ENCODE data around the gene XXYLT1. TPM values are rescaled to one million over a fixed set of nuclear protein-coding genes. Genes with fewer than 3 reads are reported as not detected.

XXYLT1 gene
- total and polyA plus RNA-seq, 2 of the 8 experiments (the other 6 are each of a cell fraction or from before 2014, with no cell fraction given): 18.9 to 23.8 TPM

- TF ChIP-seq CTBP2 (IDR thresholded peaks at IDR 0.05; ENCODE audit: borderline replicate concordance, insufficient read depth, insufficient read length, low read length): no peak
Observed at GRCh38 chr3:195019335-195019734, 251.6 kb downstream of the XXYLT1 start (continued).

Small RNAs within 50 kb of the gene (microRNA-seq; reads per million reads assigned to microRNA genes)
- gene MIR3137 (ENCODE audit: borderline microRNAs expressed in 2 of 2, borderline number of aligned reads in 2 of 2, borderline replicate concordance in 1 of 2): 0 to 0.20 reads per million in 2 experiments

Small RNAs within 50 kb of the gene (small RNA-seq; reads per million reads assigned to genes)
- gene MIR3137 (ENCODE audit: insufficient read depth) (not detected), gene RN7SL36P (ENCODE audit: insufficient read depth) (not detected), gene RNU6-25P (ENCODE audit: insufficient read depth) (not detected)

Other genes starting within 250 kb of the XXYLT1 start
- 35.1 and 37.3 TPM in 2 replicates for gene ACAP2, start 171.9 kb upstream of the XXYLT1 start, total RNA-seq (2021; fragmentation: NEBNext Ultra II Directional; extraction: Animal tissue kit (Norgen Biotek cat#: 25700))
- gene ACAP2, start 171.9 kb upstream of the XXYLT1 start, polyA plus RNA-seq (2011; rRNA removed): 5.6 and 7.7 TPM in 2 replicates